ENCODE data around the gene KCNK16. TPM values are rescaled to one million over a fixed set of nuclear protein-coding genes. Genes with fewer than 3 reads are reported as not detected.

KCNK16 gene
- total RNA-seq, 1 experiment from 2014 or later = not detected

DNA sequence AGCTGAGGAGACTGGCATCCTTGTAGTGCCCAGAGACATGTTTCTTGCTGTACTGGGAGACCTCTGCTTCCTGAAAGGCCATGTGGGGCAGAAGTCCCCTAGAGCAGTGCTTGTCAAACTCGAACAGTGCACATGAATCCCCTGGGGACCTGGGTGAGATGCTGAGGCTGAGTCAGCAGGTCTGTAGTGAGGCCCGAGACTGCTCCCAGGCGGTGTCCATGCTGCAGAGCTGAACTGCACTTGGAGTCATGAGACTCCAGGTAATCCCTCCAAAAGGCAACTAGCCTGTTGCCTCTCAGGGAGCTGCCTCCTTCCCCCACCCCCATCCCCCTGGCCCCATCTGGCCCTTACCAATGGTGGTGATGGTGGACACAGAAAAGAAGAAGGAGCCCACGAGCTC is 12.0 kb downstream of the KCNK16 start:
- H3K27ac ChIP-seq (ENCODE audit: low read length) = no peak overlapping the region
- no peak overlapping the region for H3K4me3 ChIP-seq (ENCODE audit: low read depth in 2 of 2, low read length in 2 of 2)
- ChIA-PET POLR2A (no interaction called here), CTCF (interaction anchor here (0.6 to 1.6 kb wide), 4 partner anchors 9 to 437 kb away, joined by 3 to 7 read pairs (median 5); no protein-coding TSS in a partner anchor)
- H3K27me3 ChIP-seq (ENCODE audit: control insufficient read depth, insufficient read depth, low read length) = no peaks in the 10 kb centered on the region; the same call in 1 of the 2 replicates
- TF ChIP-seq, protein P1, sequence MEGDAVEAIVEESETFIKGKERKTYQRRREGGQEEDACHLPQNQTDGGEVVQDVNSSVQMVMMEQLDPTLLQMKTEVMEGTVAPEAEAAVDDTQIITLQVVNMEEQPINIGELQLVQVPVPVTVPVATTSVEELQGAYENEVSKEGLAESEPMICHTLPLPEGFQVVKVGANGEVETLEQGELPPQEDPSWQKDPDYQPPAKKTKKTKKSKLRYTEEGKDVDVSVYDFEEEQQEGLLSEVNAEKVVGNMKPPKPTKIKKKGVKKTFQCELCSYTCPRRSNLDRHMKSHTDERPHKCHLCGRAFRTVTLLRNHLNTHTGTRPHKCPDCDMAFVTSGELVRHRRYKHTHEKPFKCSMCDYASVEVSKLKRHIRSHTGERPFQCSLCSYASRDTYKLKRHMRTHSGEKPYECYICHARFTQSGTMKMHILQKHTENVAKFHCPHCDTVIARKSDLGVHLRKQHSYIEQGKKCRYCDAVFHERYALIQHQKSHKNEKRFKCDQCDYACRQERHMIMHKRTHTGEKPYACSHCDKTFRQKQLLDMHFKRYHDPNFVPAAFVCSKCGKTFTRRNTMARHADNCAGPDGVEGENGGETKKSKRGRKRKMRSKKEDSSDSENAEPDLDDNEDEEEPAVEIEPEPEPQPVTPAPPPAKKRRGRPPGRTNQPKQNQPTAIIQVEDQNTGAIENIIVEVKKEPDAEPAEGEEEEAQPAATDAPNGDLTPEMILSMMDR (IDR thresholded peaks at IDR 0.05) = no peak
- no peak for TF ChIP-seq TCF7L2 (IDR thresholded peaks at IDR 0.05; ENCODE audit: low read depth, low read length)
- TF ChIP-seq POLR2AphosphoS5 (IDR thresholded peaks at IDR 0.05; ENCODE audit: low read depth, low read length) = no peak
- TF ChIP-seq SIN3A (IDR thresholded peaks at IDR 0.05; ENCODE audit: borderline replicate concordance, insufficient read depth, low read depth, low read length) = no peak
- TF ChIP-seq, protein P2, sequence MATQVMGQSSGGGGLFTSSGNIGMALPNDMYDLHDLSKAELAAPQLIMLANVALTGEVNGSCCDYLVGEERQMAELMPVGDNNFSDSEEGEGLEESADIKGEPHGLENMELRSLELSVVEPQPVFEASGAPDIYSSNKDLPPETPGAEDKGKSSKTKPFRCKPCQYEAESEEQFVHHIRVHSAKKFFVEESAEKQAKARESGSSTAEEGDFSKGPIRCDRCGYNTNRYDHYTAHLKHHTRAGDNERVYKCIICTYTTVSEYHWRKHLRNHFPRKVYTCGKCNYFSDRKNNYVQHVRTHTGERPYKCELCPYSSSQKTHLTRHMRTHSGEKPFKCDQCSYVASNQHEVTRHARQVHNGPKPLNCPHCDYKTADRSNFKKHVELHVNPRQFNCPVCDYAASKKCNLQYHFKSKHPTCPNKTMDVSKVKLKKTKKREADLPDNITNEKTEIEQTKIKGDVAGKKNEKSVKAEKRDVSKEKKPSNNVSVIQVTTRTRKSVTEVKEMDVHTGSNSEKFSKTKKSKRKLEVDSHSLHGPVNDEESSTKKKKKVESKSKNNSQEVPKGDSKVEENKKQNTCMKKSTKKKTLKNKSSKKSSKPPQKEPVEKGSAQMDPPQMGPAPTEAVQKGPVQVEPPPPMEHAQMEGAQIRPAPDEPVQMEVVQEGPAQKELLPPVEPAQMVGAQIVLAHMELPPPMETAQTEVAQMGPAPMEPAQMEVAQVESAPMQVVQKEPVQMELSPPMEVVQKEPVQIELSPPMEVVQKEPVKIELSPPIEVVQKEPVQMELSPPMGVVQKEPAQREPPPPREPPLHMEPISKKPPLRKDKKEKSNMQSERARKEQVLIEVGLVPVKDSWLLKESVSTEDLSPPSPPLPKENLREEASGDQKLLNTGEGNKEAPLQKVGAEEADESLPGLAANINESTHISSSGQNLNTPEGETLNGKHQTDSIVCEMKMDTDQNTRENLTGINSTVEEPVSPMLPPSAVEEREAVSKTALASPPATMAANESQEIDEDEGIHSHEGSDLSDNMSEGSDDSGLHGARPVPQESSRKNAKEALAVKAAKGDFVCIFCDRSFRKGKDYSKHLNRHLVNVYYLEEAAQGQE (IDR thresholded peaks at IDR 0.05; ENCODE audit: insufficient read depth in 1 of 2, low read depth in 2 of 2, low read length in 1 of 2) = no peak
- no peaks in the 10 kb centered on the region for H3K9me3 ChIP-seq (ENCODE audit: control insufficient read depth, insufficient read depth, low read depth, low read length)
- no TSS peak for BruUV-seq (replicated peaks)
- in situ Hi-C loops (cut with HindIII; ENCODE audit: low pct_unique_long_range_greater_than_20kb, low sequenced_read_pairs) (no loop called here), intact Hi-C loops (cut with micrococcal nuclease; ENCODE audit: unreplicated experiment) (no loop called here)
- H3K36me3 ChIP-seq (ENCODE audit: control insufficient read depth, insufficient read depth, low read length) = no peaks in the 10 kb centered on the region
- DNase-seq (ENCODE audit: low read depth, low spot score) (no peak), ATAC-seq (no peak)
- H3K4me1 ChIP-seq (ENCODE audit: control insufficient read depth, insufficient read depth, low read length) = no peaks in the 10 kb centered on the region

- DNase-seq (ENCODE audit: low read depth, low spot score) = peak; percentile 64
- Histone ChIP-seq H3K4me1 (ENCODE audit: control insufficient read depth, insufficient read depth, low read length) (no peaks in the 10 kb centered on the region), H3K27me3 (ENCODE audit: control insufficient read depth, insufficient read depth, low read length) (no peaks in the 10 kb centered on the region; the same call in 1 of the 2 replicates), H3K4me3 (ENCODE audit: low read depth in 2 of 2, low read length in 2 of 2) (no peak overlapping the region), H3K9me3 (ENCODE audit: control insufficient read depth, insufficient read depth, low read depth, low read length) (no peaks in the 10 kb centered on the region), H3K27ac (ENCODE audit: low read length) (no peak overlapping the region), H3K36me3 (ENCODE audit: control insufficient read depth, insufficient read depth, low read length) (no peaks in the 10 kb centered on the region)
- ChIA-PET POLR2A (no interaction called here), CTCF (interaction anchor here (0.8 to 1.6 kb wide), 2 partner anchors 9 to 437 kb away, joined by 3 to 5 read pairs; no protein-coding TSS in a partner anchor)
- intact Hi-C loops (cut with micrococcal nuclease; ENCODE audit: unreplicated experiment) (loop anchor here (5.0 to 10.0 kb wide), 3 partner anchors 65 to 438 kb away; no protein-coding TSS in a partner anchor), in situ Hi-C loops (cut with HindIII; ENCODE audit: low pct_unique_long_range_greater_than_20kb, low sequenced_read_pairs) (no loop called here)
- BruUV-seq (replicated peaks) = no TSS peak
- TF ChIP-seq, protein P2 (IDR thresholded peaks at IDR 0.05; ENCODE audit: insufficient read depth in 1 of 2, low read depth in 2 of 2, low read length in 1 of 2) = no peak
- no peak for TF ChIP-seq SIN3A (IDR thresholded peaks at IDR 0.05; ENCODE audit: borderline replicate concordance, insufficient read depth, low read depth, low read length)
- TF ChIP-seq, protein P1 (IDR thresholded peaks at IDR 0.05) = peak; percentile 91
- TF ChIP-seq TCF7L2 (IDR thresholded peaks at IDR 0.05; ENCODE audit: low read depth, low read length) = no peak
- TF ChIP-seq POLR2AphosphoS5 (IDR thresholded peaks at IDR 0.05; ENCODE audit: low read depth, low read length) = no peak
- ATAC-seq = peak; percentile 92
These were observed 12.5 kb downstream of the KCNK16 start for GRCh38 chr6:39309942-39310531.
